Endothelial cell of umbilical vein (primary cell): ENCODE measurements around the gene XRCC6. TPM values are rescaled to one million over a fixed set of nuclear protein-coding genes. Genes with fewer than 3 reads are reported as not detected.

Experiments
- Bru-seq: library from RNA; stranded (reverse); fragments of 400-500 nt; gene quantifications from one replicate; lab custom pipeline; 2021; lab: Mats Ljungman, UMichigan
- BruChase-seq, 2 experiments: library from RNA; stranded (reverse); fragments of 400-500 nt; gene quantifications; one replicate each; lab custom pipeline; 2021; lab: Mats Ljungman, UMichigan
- BruUV-seq: library from RNA; stranded (reverse); fragments of 400-500 nt; replicated peaks from 2 replicates; lab custom pipeline; 2021; lab: Mats Ljungman, UMichigan
- CTCF ChIA-PET: fragments of 300-600, 350-600 bp; sonication (Branson Sonifier 250); formaldehyde crosslinking; loops from one replicate; lab custom pipeline; 2021; ENCODE audit warnings: antibody characterized with exemption, inconsistent platforms; lab: Charles Lee
- POLR2A ChIA-PET: fragments of 300-600, 350-600 bp; sonication (Branson Sonifier 250); formaldehyde crosslinking; loops from one replicate; lab custom pipeline; 2021; ENCODE audit warnings: antibody characterized with exemption, inconsistent platforms; lab: Charles Lee
- DNase-seq: peaks from one replicate; pipeline ENCODE4 v3.0.0-alpha.2; 2011; ENCODE audit warnings: low read depth, low spot score
- FAIRE-seq: peaks from 2 replicates; lab custom pipeline; 2011; peaks lifted over from hg19 to GRCh38; lab: Jason Lieb, UNC
- H2AFZ ChIP-seq: 2 replicates; pipeline ENCODE4 v1.6.0; 2012; ENCODE audit warnings: low read depth, low read length, control low read depth, inconsistent platforms
- H3K27ac ChIP-seq: 2 replicates; pipeline ENCODE4 v1.5.1; 2011; ENCODE audit warnings: low read depth, mild to moderate bottlenecking, control low read depth, low read length, moderate library complexity; ENCODE audit not compliant: insufficient read depth
- H3K27me3 ChIP-seq, 2 experiments: 2 replicates each; pipeline versions ENCODE4 v1.6.0 to v1.6.1; 2011; ENCODE audit warnings: low read length in 2 of 2, mixed read lengths in 1 of 2; ENCODE audit not compliant: control insufficient read depth in 2 of 2, insufficient read depth in 2 of 2
- H3K36me3 ChIP-seq, 2 experiments: 2 replicates in 1 of 2; 3 replicates in 1 of 2; pipeline ENCODE4 v1.5.1; 2011; ENCODE audit warnings: low read length in 2 of 2, mild to moderate bottlenecking in 1 of 2, moderate library complexity in 1 of 2; ENCODE audit not compliant: control insufficient read depth in 2 of 2, insufficient read depth in 2 of 2; ENCODE audit errors: extremely low read depth in 1 of 2
- H3K4me1 ChIP-seq: 3 replicates; pipeline ENCODE4 v1.5.1; 2011; ENCODE audit warnings: mild to moderate bottlenecking, low read length; ENCODE audit not compliant: control insufficient read depth, insufficient read depth; ENCODE audit errors: extremely low read depth
- H3K4me2 ChIP-seq: 2 replicates; pipeline ENCODE4 v1.6.1; 2011; ENCODE audit warnings: low read length, control low read depth, mixed read lengths; ENCODE audit not compliant: insufficient read depth
- H3K4me3 ChIP-seq, 3 experiments: fragments of 200-600 bp in 1 of 3; sonication (generic), shearing (Covaris generic) in 1 of 3; replicated peaks in 1 of 3; 2 replicates each; pipeline ENCODE4 v1.5.1; 2011 to 2016; ENCODE audit warnings: control low read depth in 3 of 3, low read length in 3 of 3, mild to moderate bottlenecking in 2 of 3, inconsistent platforms in 1 of 3, low read depth in 1 of 3, moderate library complexity in 1 of 3; ENCODE audit not compliant: insufficient read depth in 1 of 3
- H3K79me2 ChIP-seq: 2 replicates; pipeline ENCODE4 v1.6.0; 2012; ENCODE audit warnings: low read length, inconsistent platforms; ENCODE audit not compliant: control insufficient read depth, insufficient read depth
- H3K9ac ChIP-seq: replicated peaks from 2 replicates; pipeline ENCODE3; 2011; ENCODE audit warnings: low read length, control low read depth; ENCODE audit not compliant: insufficient read depth; ENCODE audit errors: extremely low read depth
- H3K9me1 ChIP-seq: replicated peaks from 3 replicates; pipeline ENCODE4 v1.6.0; 2011; ENCODE audit warnings: mild to moderate bottlenecking, low read length; ENCODE audit not compliant: control insufficient read depth, insufficient read depth; ENCODE audit errors: extremely low read depth
- H3K9me3 ChIP-seq: replicated peaks from 2 replicates; pipeline ENCODE4 v1.5.1; 2012; ENCODE audit warnings: low read length, inconsistent platforms; ENCODE audit not compliant: control insufficient read depth, insufficient read depth
- H4K20me1 ChIP-seq: replicated peaks from 2 replicates; pipeline ENCODE3; 2011; ENCODE audit warnings: mild to moderate bottlenecking, low read length; ENCODE audit not compliant: control insufficient read depth, insufficient read depth; ENCODE audit errors: extremely low read depth
- POLR2A ChIP-seq: IDR thresholded peaks from 2 replicates; pipeline ENCODE4 v1.6.1; 2012; ENCODE audit warnings: low read depth, mild to moderate bottlenecking, control low read depth, low read length
- POLR2AphosphoS5 ChIP-seq: IDR thresholded peaks from 2 replicates; pipeline ENCODE4 v1.6.1; 2012; ENCODE audit warnings: low read depth, mild to moderate bottlenecking, control low read depth, low read length, moderate library complexity; ENCODE audit not compliant: insufficient read depth
- dilution Hi-C: fragments of 300-500 bp; cut with MboI; formaldehyde crosslinking; loops from one replicate; pipeline ENCODE4 v1.15.0; 2019; ENCODE audit warnings: low sequenced_read_pairs; ENCODE audit not compliant: extremely low pct_ligation_motif_present
- intact Hi-C: fragments of 100-400 bp; cut with micrococcal nuclease; formaldehyde crosslinking; loops from one replicate; pipeline ENCODE4 v1.10.0; 2022
- long read RNA-seq: library from polyadenylated mRNA; stranded (forward); transcript quantifications from one replicate; pipeline ENCODE4 v2.0.0, GENCODE V29; 2021
- polyA minus RNA-seq, 3 experiments: library from RNA; depleted of rRNA, polyadenylated mRNA; stranded (reverse); fragments of >200 nt; gene quantifications; 1 replicate in 1 of 3; 2 replicates in 2 of 3; pipeline ENCODE4 v1.2.3, GENCODE V29; 2011
- polyA plus RNA-seq, 4 experiments: library from polyadenylated mRNA; depleted of rRNA in 3 of 4; stranded (reverse) in 3 of 4; unstranded in 1 of 4; fragments of >200 nt; gene quantifications; 2 replicates each; pipeline versions ENCODE4 v1.2.1 to v1.2.3, GENCODE V29; 2011 to 2012; ENCODE audit warnings: missing spikeins in 1 of 4
- total RNA-seq: library from RNA; stranded (reverse); gene quantifications from 2 replicates; pipeline ENCODE4 v1.2.3, GENCODE V29; 2021
- TF ChIP-seq, protein P1 (sequence below): IDR thresholded peaks from 2 replicates; pipeline ENCODE4 v1.6.1; 2011; ENCODE audit not compliant: insufficient read depth, insufficient read length
- TF ChIP-seq, protein P2 (sequence below), 2 donors: IDR thresholded peaks; 1 replicate in 1 of 2; 2 replicates in 1 of 2; pipeline ENCODE4 v1.5.1; 2011; ENCODE audit warnings: low read length in 2 of 2, mild to moderate bottlenecking in 2 of 2, moderate library complexity in 2 of 2, control low read depth in 1 of 2, inconsistent platforms in 1 of 2, low read depth in 1 of 2; ENCODE audit not compliant: insufficient read depth in 1 of 2; ENCODE audit errors: extremely low read depth in 1 of 2

Gene XRCC6
- total RNA-seq: 309 and 313 TPM in 2 replicates
- polyA plus RNA-seq: 79.5 and 117 TPM in 2 replicates
- polyA plus RNA-seq (2011; cell fraction: cytosol; rRNA removed): 180 and 203 TPM in 2 replicates
- polyA plus RNA-seq (2011; cell fraction: nucleus; rRNA removed): 117 and 134 TPM in 2 replicates
- 316 and 435 TPM in 2 replicates for polyA plus RNA-seq (2012)
- polyA minus RNA-seq: 120 and 127 TPM in 2 replicates
- polyA minus RNA-seq (2011; cell fraction: cytosol; rRNA and poly(A)+ RNA removed): 87.5 TPM
- 27.3 and 40.7 TPM in 2 replicates for polyA minus RNA-seq (2011; cell fraction: nucleus; rRNA and poly(A)+ RNA removed)
- percentile 84 among the genes with signal in this experiment for Bru-seq, nascent RNA
- BruChase-seq, experiment 1, labeled RNA remaining after a 6-hour chase: percentile 95 among the genes with signal in this experiment
- percentile 84 among the genes with signal in this experiment for BruChase-seq, experiment 2, labeled RNA remaining after a 2-hour chase
- long read RNA-seq, transcript XRCC6-201 (12 exons, 2,709 nt): minor isoform, 59 of 1,576 reads
- long read RNA-seq, transcript XRCC6-202 (13 exons, 2,296 nt): major isoform, 1,367 of 1,576 reads
- long read RNA-seq, transcript XRCC6-206 (12 exons, 2,148 nt): minor isoform, 9 of 1,576 reads
- long read RNA-seq, partial matches to known transcripts: 81 of 1,576 reads
- long read RNA-seq, other reads (novel, unspliced or antisense): 57 of 1,576 reads

- BruUV-seq: no TSS peak
- intact Hi-C loops: loop anchor here (5.0 kb wide), 1 partner anchor 46 kb away; no protein-coding TSS in a partner anchor
- Histone ChIP-seq H3K36me3 (peaks cover 2 to 4% of the 10 kb centered on the region in 2 experiments), H3K9me1 (no peaks in the 10 kb centered on the region), H3K9ac (peak within 1 kb of the TSS; percentile 97), H3K27ac (peak within 1 kb of the TSS; percentile 89), H3K4me1 (peaks cover 25% of the 10 kb centered on the region), H3K9me3 (no peaks in the 10 kb centered on the region), H2AFZ (peak within 1 kb of the TSS; percentile 48), H3K79me2 (peaks cover 69% of the 10 kb centered on the region), H3K27me3 (no peaks in the 10 kb centered on the region), H3K4me3 (peak within 1 kb of the TSS; percentile 80 to 86 (median 86)), H3K4me2 (peak within 1 kb of the TSS; percentile 95), H4K20me1 (no peaks in the 10 kb centered on the region)
- DNase-seq (peak; percentile 100), FAIRE-seq (peak; percentile 91)
- TF ChIP-seq POLR2AphosphoS5 (peak; percentile 85), POLR2A (peak; percentile 96)
- TF ChIP-seq, protein P1, sequence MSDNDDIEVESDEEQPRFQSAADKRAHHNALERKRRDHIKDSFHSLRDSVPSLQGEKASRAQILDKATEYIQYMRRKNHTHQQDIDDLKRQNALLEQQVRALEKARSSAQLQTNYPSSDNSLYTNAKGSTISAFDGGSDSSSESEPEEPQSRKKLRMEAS: peak; percentile 77
- TF ChIP-seq, protein P2, sequence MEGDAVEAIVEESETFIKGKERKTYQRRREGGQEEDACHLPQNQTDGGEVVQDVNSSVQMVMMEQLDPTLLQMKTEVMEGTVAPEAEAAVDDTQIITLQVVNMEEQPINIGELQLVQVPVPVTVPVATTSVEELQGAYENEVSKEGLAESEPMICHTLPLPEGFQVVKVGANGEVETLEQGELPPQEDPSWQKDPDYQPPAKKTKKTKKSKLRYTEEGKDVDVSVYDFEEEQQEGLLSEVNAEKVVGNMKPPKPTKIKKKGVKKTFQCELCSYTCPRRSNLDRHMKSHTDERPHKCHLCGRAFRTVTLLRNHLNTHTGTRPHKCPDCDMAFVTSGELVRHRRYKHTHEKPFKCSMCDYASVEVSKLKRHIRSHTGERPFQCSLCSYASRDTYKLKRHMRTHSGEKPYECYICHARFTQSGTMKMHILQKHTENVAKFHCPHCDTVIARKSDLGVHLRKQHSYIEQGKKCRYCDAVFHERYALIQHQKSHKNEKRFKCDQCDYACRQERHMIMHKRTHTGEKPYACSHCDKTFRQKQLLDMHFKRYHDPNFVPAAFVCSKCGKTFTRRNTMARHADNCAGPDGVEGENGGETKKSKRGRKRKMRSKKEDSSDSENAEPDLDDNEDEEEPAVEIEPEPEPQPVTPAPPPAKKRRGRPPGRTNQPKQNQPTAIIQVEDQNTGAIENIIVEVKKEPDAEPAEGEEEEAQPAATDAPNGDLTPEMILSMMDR (IDR thresholded peaks at IDR 0.05; ENCODE audit: extremely low read depth in 1 of 2, insufficient read depth in 1 of 2, low read depth in 1 of 2, low read length in 2 of 2): no peak
- dilution Hi-C loops: no loop called here
- ChIA-PET POLR2A (interaction anchor here (0.7 to 1.2 kb wide), 6 partner anchors 17 to 173 kb away, joined by 3 to 6 read pairs (median 4); partner anchors contain the start of gene PMM1), CTCF (interaction anchor here (0.8 to 3.6 kb wide), 4 partner anchors 16 to 46 kb away, joined by 3 to 11 read pairs (median 6); partner anchors contain the start of gene PMM1)
Measured at GRCh38 chr22:41621099-41621910, at the start of gene XRCC6. TSS of gene XRCC6 (plus strand) at chr22:41621295. CDS start at chr22:41622005, 710 bp downstream.
